DOHH2 (cell line): ENCODE measurements around the gene GLYATL1.

Source experiments
- H3F3A ChIP-seq: fragments of 200-600 bp; sonication (generic), shearing (Covaris generic); 2 replicates; pipeline ENCODE4 v1.6.0; 2016; ENCODE audit warnings: antibody characterized with exemption, mild to moderate bottlenecking; ENCODE audit not compliant: control insufficient read depth, insufficient read depth
- H3K27ac ChIP-seq: fragments of 200-600 bp; sonication (generic); 2 replicates; pipeline ENCODE4 v1.5.1; 2014; ENCODE audit warnings: low read depth, mild to moderate bottlenecking, low read length, moderate library complexity
- H3K27me3 ChIP-seq: fragments of 200-600 bp; sonication (generic); 2 replicates; pipeline ENCODE4 v1.6.1; 2014; ENCODE audit warnings: mild to moderate bottlenecking, low read length, mixed read lengths; ENCODE audit not compliant: control insufficient read depth
- H3K36me3 ChIP-seq: fragments of 200-600 bp; sonication (generic); 2 replicates; pipeline ENCODE4 v1.6.1; 2014; ENCODE audit warnings: mild to moderate bottlenecking, low read length, moderate library complexity, mixed read lengths; ENCODE audit not compliant: control insufficient read depth
- H3K4me1 ChIP-seq: fragments of 200-600 bp; sonication (generic); 2 replicates; pipeline ENCODE4 v1.6.1; 2014; ENCODE audit warnings: mild to moderate bottlenecking, low read length, mixed read lengths; ENCODE audit not compliant: control insufficient read depth
- H3K4me2 ChIP-seq: fragments of 200-600 bp; sonication (generic); 2 replicates; pipeline ENCODE4 v1.6.0; 2014; ENCODE audit warnings: mild to moderate bottlenecking, low read length, moderate library complexity
- H3K4me3 ChIP-seq: fragments of 200-600 bp; sonication (generic); 2 replicates; pipeline ENCODE4 v1.5.1; 2014; ENCODE audit warnings: mild to moderate bottlenecking, low read length, mixed read lengths
- H3K79me2 ChIP-seq: fragments of 200-600 bp; sonication (generic); 2 replicates; pipeline ENCODE4 v1.6.1; 2014; ENCODE audit warnings: mild to moderate bottlenecking, low read length, mixed read lengths; ENCODE audit not compliant: control insufficient read depth
- H3K9me2 ChIP-seq: fragments of 200-600 bp; sonication (generic); replicated peaks from 2 replicates; pipeline ENCODE4 v1.6.1; 2014; ENCODE audit warnings: mild to moderate bottlenecking, low read length, mixed read lengths; ENCODE audit not compliant: control insufficient read depth
- H3K9me3 ChIP-seq: fragments of 200-600 bp; sonication (generic); 2 replicates; pipeline ENCODE4 v1.6.1; 2014; ENCODE audit warnings: antibody characterized with exemption, low read length, mixed read lengths; ENCODE audit not compliant: control insufficient read depth, insufficient read depth
- H4K20me1 ChIP-seq: fragments of 200-600 bp; sonication (generic); 2 replicates; pipeline ENCODE4 v1.6.0; 2014; ENCODE audit warnings: low read depth, mild to moderate bottlenecking, antibody characterized with exemption, low read length, moderate library complexity; ENCODE audit not compliant: control insufficient read depth, insufficient read depth
- EZH2phosphoT487 ChIP-seq: fragments of 200-600 bp; sonication (generic); IDR thresholded peaks from 2 replicates; pipeline ENCODE4 v1.6.1; 2017; ENCODE audit warnings: borderline replicate concordance, mild to moderate bottlenecking, antibody characterized with exemption, low read length, moderate library complexity, mixed read lengths
- TF ChIP-seq, protein P1 (sequence below): fragments of 200-600 bp; sonication (generic); IDR thresholded peaks from one replicate; pipeline ENCODE4 v1.5.1; 2014; ENCODE audit warnings: antibody characterized with exemption, mild to moderate bottlenecking, low read depth, low read length; ENCODE audit not compliant: poor library complexity, severe bottlenecking

Gene GLYATL1

DNA sequence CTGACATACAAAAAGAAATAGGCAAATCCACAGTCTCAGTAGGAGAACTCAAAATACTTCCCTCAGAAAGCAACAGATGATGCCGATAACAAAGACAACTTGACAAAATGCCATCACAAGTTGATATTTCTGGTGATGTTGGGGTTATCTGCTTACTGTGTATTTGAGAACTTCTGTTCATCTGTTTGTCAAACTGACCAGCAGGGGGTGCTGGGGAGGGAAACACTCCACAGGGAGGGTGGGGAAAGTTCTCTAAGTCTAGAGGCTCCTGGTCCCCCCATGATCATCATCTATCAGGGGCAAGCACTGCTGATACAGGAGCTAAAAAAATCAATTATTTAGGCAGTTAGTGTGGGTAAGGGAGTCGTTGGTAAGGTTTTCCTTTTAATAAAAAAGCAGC is 19.2 kb downstream of the GLYATL1 start:
- H3K9me3 ChIP-seq = no peaks in the 10 kb centered on the region
- no peak overlapping the region for H3K4me2 ChIP-seq
- no peaks in the 10 kb centered on the region for H4K20me1 ChIP-seq
- H3K9me2 ChIP-seq = no peaks in the 10 kb centered on the region
- H3K36me3 ChIP-seq = no peaks in the 10 kb centered on the region
- no peaks in the 10 kb centered on the region for H3K79me2 ChIP-seq
- H3K4me1 ChIP-seq = peaks cover 9% of the 10 kb centered on the region
- no peaks in the 10 kb centered on the region for H3K27me3 ChIP-seq
- TF ChIP-seq EZH2phosphoT487 = no peak
- TF ChIP-seq, protein P1, sequence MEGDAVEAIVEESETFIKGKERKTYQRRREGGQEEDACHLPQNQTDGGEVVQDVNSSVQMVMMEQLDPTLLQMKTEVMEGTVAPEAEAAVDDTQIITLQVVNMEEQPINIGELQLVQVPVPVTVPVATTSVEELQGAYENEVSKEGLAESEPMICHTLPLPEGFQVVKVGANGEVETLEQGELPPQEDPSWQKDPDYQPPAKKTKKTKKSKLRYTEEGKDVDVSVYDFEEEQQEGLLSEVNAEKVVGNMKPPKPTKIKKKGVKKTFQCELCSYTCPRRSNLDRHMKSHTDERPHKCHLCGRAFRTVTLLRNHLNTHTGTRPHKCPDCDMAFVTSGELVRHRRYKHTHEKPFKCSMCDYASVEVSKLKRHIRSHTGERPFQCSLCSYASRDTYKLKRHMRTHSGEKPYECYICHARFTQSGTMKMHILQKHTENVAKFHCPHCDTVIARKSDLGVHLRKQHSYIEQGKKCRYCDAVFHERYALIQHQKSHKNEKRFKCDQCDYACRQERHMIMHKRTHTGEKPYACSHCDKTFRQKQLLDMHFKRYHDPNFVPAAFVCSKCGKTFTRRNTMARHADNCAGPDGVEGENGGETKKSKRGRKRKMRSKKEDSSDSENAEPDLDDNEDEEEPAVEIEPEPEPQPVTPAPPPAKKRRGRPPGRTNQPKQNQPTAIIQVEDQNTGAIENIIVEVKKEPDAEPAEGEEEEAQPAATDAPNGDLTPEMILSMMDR = peak; percentile 61
- H3K4me3 ChIP-seq = no peak overlapping the region
- H3K27ac ChIP-seq = no peak overlapping the region
- H3F3A ChIP-seq = no peaks in the 10 kb centered on the region

DNA sequence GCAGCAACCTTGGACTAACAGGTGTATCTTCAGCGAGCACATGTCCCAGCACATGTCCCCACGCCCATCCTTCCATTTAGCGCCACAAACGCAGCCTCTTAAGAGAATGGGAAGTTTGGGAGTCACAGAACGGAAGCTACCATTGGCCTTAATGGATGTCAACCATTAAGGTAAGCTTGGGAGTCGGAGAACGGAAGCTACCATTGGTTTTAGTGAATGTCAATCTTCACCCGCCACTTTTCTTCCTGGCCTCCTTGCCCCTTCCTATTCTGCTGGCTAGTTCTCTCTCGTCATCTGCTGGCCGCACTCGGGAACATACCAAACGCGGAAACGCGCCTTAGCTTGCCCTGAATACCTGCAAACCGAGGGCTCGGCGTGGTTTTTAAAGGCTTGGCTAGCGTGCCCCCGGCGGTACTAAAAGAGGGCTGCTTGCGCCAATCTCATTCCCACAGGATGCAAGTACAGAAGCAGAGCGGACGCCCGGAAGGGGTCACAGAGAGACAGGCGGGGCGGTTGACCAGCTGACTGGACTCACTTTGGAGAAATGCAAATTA is 24.3 kb downstream of the GLYATL1 start:
- Histone ChIP-seq H3K27me3 (no peaks in the 10 kb centered on the region), H3K9me3 (no peaks in the 10 kb centered on the region), H3K4me1 (no peaks in the 10 kb centered on the region), H3K27ac (no peak overlapping the region), H3K9me2 (no peaks in the 10 kb centered on the region), H3K4me2 (no peak overlapping the region), H4K20me1 (no peaks in the 10 kb centered on the region), H3K36me3 (no peaks in the 10 kb centered on the region), H3K4me3 (no peak overlapping the region), H3K79me2 (no peaks in the 10 kb centered on the region), H3F3A (no peaks in the 10 kb centered on the region)
- TF ChIP-seq, protein P1 = no peak

DNA sequence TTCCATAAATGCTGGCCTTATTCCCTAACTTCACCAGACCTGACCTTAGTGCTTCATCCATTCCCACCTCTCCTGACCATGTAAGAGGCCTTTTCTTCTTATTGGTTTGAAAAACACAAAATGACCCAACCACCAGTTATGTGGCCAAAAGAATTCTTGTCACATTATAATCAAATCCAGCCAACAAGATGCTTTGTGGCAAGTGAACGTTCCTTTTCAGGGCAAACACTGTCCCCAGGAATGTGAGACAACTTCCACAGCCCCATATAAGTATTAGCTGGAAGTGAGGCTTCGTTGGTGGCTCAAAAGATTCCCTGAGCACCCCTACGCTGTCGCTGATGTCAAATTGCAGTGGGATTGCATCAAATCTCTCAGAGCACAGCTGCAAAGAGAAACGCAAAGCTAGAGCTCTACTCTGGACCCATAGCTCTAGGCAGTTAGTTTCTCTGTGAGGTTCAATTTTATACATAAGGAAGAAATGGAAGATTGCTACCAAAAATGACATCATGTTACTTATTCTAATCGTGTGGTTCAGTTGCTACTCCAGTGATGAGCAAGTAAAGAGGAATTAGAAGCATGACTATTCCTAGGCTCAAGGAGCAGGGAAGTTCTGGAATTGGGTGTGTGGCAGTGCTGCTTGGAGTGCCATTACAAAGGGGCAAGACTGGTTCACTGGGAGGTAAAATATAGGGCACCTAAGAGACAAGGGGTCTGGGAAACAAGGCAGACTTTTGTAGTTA is 26.1 kb downstream of the GLYATL1 start:
- no peaks in the 10 kb centered on the region for H3K9me2 ChIP-seq
- no peaks in the 10 kb centered on the region for H4K20me1 ChIP-seq
- no peaks in the 10 kb centered on the region for H3K36me3 ChIP-seq
- no peak overlapping the region for H3K4me2 ChIP-seq
- H3K79me2 ChIP-seq = no peaks in the 10 kb centered on the region
- peaks cover 6% of the 10 kb centered on the region; the same call in 1 of the 2 replicates for H3K4me1 ChIP-seq
- no peak for TF ChIP-seq EZH2phosphoT487
- TF ChIP-seq, protein P1 = no peak
- H3K4me3 ChIP-seq = no peak overlapping the region
- no peaks in the 10 kb centered on the region for H3F3A ChIP-seq
- no peak overlapping the region for H3K27ac ChIP-seq
- no peaks in the 10 kb centered on the region for H3K9me3 ChIP-seq
- H3K27me3 ChIP-seq = no peaks in the 10 kb centered on the region
